Activated B cell treated with CpG ODN at 0.5 μM for 24 hours (primary cell): ENCODE data around the gene ZNF655. TPM values are rescaled to one million over a fixed set of nuclear protein-coding genes. Genes with fewer than 3 reads are reported as not detected.

Experiments used
- ATAC-seq: fragments of 200-7000 bp; cut with Tn5 transposase; one replicate; pipeline ENCODE4 v1.10.0; 2021; ENCODE audit warnings: low read depth, mild to moderate bottlenecking, moderate library complexity
- CTCF ChIA-PET: fragments of 350-600 bp; sonication (Branson Sonifier 250); formaldehyde crosslinking; loops from one replicate; lab custom pipeline; 2021; ENCODE audit warnings: antibody characterized with exemption; lab: Charles Lee
- POLR2A ChIA-PET: fragments of 350-600 bp; sonication (Branson Sonifier 250); formaldehyde crosslinking; loops from one replicate; lab custom pipeline; 2021; ENCODE audit warnings: antibody characterized with exemption; lab: Charles Lee
- DNase-seq: peaks from one replicate; pipeline ENCODE4 v3.0.0; 2022
- H3K27ac Mint-ChIP-seq: one replicate; pipeline ENCODE4 v1.8.0; 2020; ENCODE audit warnings: mixed read lengths
- H3K27me3 Mint-ChIP-seq: one replicate; pipeline ENCODE4 v1.8.0; 2021; ENCODE audit warnings: mixed read lengths
- H3K36me3 Mint-ChIP-seq: one replicate; pipeline ENCODE4 v1.8.0; 2021; ENCODE audit warnings: low read depth, mixed read lengths
- H3K4me1 Mint-ChIP-seq: one replicate; pipeline ENCODE4 v1.8.0; 2021; ENCODE audit warnings: mixed read lengths
- H3K4me3 Mint-ChIP-seq: one replicate; pipeline ENCODE4 v1.8.0; 2020; ENCODE audit warnings: mild to moderate bottlenecking, mixed read lengths
- H3K9me3 Mint-ChIP-seq: one replicate; pipeline ENCODE4 v1.8.0; 2020; ENCODE audit warnings: mixed read lengths
- intact Hi-C: fragments of 100-400 bp; cut with micrococcal nuclease; formaldehyde crosslinking; loops from one replicate; pipeline ENCODE4 v1.15.1; 2024
- total RNA-seq: library from RNA; stranded (reverse); gene quantifications from 2 replicates; pipeline ENCODE4 v1.2.3, GENCODE V29; 2022
- TF ChIP-seq, protein P1 (sequence below): fragments of 200-600 bp; IDR thresholded peaks from one replicate; pipeline ENCODE4 v1.8.0; 2022; ENCODE audit warnings: antibody characterized with exemption, mild to moderate bottlenecking

ZNF655 gene
- total RNA-seq, 1 donor from 2014 or later: 116 TPM

DNA sequence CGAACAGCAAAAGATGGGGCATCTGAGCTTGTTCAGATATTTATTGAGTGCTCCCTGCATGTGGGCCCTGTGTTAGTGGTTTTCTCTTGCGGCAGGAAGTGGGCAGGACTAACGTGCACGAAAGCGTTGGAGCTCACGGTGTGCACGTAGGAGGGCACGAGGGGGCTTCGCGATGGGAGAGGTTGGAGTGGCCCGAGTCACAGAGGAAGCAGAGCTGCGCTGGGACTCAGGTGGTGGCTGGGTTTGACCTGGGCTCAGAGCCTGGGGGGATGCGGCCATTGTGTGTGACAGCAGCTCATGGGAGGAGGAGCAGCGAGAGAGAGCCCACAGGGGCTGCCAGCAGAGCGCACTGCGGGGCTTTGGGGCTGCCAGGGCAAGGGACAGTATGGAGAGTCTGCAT lies 66.0 kb downstream of the ZNF655 start:
- TF ChIP-seq, protein P1, sequence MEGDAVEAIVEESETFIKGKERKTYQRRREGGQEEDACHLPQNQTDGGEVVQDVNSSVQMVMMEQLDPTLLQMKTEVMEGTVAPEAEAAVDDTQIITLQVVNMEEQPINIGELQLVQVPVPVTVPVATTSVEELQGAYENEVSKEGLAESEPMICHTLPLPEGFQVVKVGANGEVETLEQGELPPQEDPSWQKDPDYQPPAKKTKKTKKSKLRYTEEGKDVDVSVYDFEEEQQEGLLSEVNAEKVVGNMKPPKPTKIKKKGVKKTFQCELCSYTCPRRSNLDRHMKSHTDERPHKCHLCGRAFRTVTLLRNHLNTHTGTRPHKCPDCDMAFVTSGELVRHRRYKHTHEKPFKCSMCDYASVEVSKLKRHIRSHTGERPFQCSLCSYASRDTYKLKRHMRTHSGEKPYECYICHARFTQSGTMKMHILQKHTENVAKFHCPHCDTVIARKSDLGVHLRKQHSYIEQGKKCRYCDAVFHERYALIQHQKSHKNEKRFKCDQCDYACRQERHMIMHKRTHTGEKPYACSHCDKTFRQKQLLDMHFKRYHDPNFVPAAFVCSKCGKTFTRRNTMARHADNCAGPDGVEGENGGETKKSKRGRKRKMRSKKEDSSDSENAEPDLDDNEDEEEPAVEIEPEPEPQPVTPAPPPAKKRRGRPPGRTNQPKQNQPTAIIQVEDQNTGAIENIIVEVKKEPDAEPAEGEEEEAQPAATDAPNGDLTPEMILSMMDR: no peak
- ATAC-seq: no peak
- Mint-ChIP-seq H3K4me1 (no peaks in the 10 kb centered on the region), H3K27me3 (no peaks in the 10 kb centered on the region), H3K4me3 (no peak overlapping the region), H3K36me3 (peaks cover 95% of the 10 kb centered on the region), H3K27ac (no peak overlapping the region), H3K9me3 (no peaks in the 10 kb centered on the region)
- POLR2A ChIA-PET: no interaction called here
- DNase-seq: no peak
- intact Hi-C loops: no loop called here
- CTCF ChIA-PET: no interaction called here

- Mint-ChIP-seq H3K36me3 (peaks cover 95% of the 10 kb centered on the region), H3K4me3 (no peak overlapping the region), H3K4me1 (no peaks in the 10 kb centered on the region), H3K9me3 (no peaks in the 10 kb centered on the region), H3K27ac (no peak overlapping the region), H3K27me3 (no peaks in the 10 kb centered on the region)
- POLR2A ChIA-PET: no interaction called here
- ATAC-seq (no peak), DNase-seq (no peak)
- intact Hi-C loops: no loop called here
- TF ChIP-seq, protein P1: no peak
- CTCF ChIA-PET: no interaction called here
These were observed 66.9 kb downstream of the ZNF655 start for GRCh38 chr7:99625321-99625720.

DNA sequence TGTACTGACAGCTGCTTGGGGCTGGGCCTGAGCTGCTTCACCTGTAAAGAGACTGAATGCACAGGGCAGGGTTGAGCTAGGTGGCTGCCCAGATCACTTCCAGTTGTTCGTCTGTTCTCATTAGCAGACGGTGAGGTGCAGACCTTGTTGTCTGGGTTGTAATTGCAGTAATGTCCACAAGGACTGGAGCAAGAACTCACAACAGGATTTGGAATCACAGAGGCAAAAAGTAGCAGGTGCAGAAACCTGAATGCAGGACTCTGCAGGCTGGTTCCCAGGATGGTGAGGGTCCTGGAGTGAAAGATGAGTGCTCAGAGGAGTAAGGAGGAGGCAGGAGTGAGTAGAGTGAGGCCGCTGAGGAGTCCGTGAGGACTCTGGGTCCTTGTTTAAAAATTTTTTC lies 67.5 kb downstream of the ZNF655 start:
- H3K4me1 Mint-ChIP-seq: no peaks in the 10 kb centered on the region
- CTCF ChIA-PET: no interaction called here
- H3K36me3 Mint-ChIP-seq: peaks cover 95% of the 10 kb centered on the region
- DNase-seq (no peak), ATAC-seq (no peak)
- H3K27ac Mint-ChIP-seq: no peak overlapping the region
- intact Hi-C loops: no loop called here
- H3K9me3 Mint-ChIP-seq: no peaks in the 10 kb centered on the region
- POLR2A ChIA-PET: no interaction called here
- no peaks in the 10 kb centered on the region for H3K27me3 Mint-ChIP-seq
- H3K4me3 Mint-ChIP-seq: no peak overlapping the region
- TF ChIP-seq, protein P1: no peak

Other genes starting within 250 kb of the ZNF655 start
- 47.3 and 51.6 TPM in 2 replicates for gene ARPC1A, start 232.7 kb upstream of the ZNF655 start, total RNA-seq
- gene ARPC1B, start 183.9 kb upstream of the ZNF655 start, total RNA-seq: 300 and 312 TPM in 2 replicates
- gene PDAP1, start 150.0 kb upstream of the ZNF655 start, total RNA-seq: 105 and 134 TPM in 2 replicates
- gene BUD31, start 149.7 kb upstream of the ZNF655 start, total RNA-seq: 93.7 and 113 TPM in 2 replicates
- gene PTCD1, start 119.8 kb upstream of the ZNF655 start, total RNA-seq: 8.4 and 13.4 TPM in 2 replicates
- gene CPSF4, start 119.7 kb upstream of the ZNF655 start, total RNA-seq: 46.2 and 60.9 TPM in 2 replicates
- gene ATP5MF, start 92.5 kb upstream of the ZNF655 start, total RNA-seq: 248 and 334 TPM in 2 replicates
- 24.5 and 38.3 TPM in 2 replicates for gene ZNF789, start 85.8 kb upstream of the ZNF655 start, total RNA-seq
- gene ZNF394, start 58.4 kb upstream of the ZNF655 start, total RNA-seq: 61.5 and 61.7 TPM in 2 replicates
- 9.5 and 10.3 TPM in 2 replicates for gene ZKSCAN5, start 54.0 kb upstream of the ZNF655 start, total RNA-seq
- 9.2 and 9.3 TPM in 2 replicates for gene FAM200A, start 6.5 kb upstream of the ZNF655 start, total RNA-seq
- gene TMEM225B, start 39.6 kb downstream of the ZNF655 start, total RNA-seq: 0.53 and 1.5 TPM in 2 replicates
- 28.5 and 33.4 TPM in 2 replicates for gene ZSCAN25, start 58.3 kb downstream of the ZNF655 start, total RNA-seq
- gene CYP3A5, start 121.4 kb downstream of the ZNF655 start, total RNA-seq: not detected in 2 replicates
- gene CYP3A7, start 176.6 kb downstream of the ZNF655 start, total RNA-seq: not detected in 2 replicates
- gene CYP3A4, start 225.5 kb downstream of the ZNF655 start, total RNA-seq: not detected in 2 replicates